CD14-positive monocyte (primary cell): Measurements from ENCODE around the gene ZSWIM1. TPM values are rescaled to one million over a fixed set of nuclear protein-coding genes. Genes with fewer than 3 reads are reported as not detected.

Experiments used
- DNase-seq, 3 donors: peaks; one replicate each; pipeline ENCODE4 v3.0.0-alpha.2; 2011 to 2022
- H2AFZ ChIP-seq: 2 replicates; pipeline ENCODE4 v1.6.0; 2012; ENCODE audit warnings: mild to moderate bottlenecking, low read depth, low read length, inconsistent platforms; ENCODE audit not compliant: insufficient read depth, poor library complexity, severe bottlenecking
- H3K27ac ChIP-seq, 2 donors: 1 replicate in 1 of 2; 2 replicates in 1 of 2; pipeline ENCODE4 v1.5.1; 2012 to 2013; ENCODE audit warnings: low read length in 2 of 2, control low read depth in 1 of 2, inconsistent platforms in 1 of 2, low read depth in 1 of 2, mild to moderate bottlenecking in 1 of 2
- H3K27me3 ChIP-seq, 2 donors: one replicate each; pipeline versions ENCODE4 v1.6.0 to v1.6.1; 2011 to 2013; ENCODE audit warnings: low read length in 2 of 2; ENCODE audit not compliant: control insufficient read depth in 2 of 2, insufficient read depth in 2 of 2
- H3K36me3 ChIP-seq, 2 donors: replicated peaks in 1 of 2; 1 replicate in 1 of 2; 2 replicates in 1 of 2; pipeline versions ENCODE4 v1.5.1 to v1.6.1; 2012 to 2013; ENCODE audit warnings: low read length in 2 of 2, control low read depth in 1 of 2, inconsistent platforms in 1 of 2, mild to moderate bottlenecking in 1 of 2; ENCODE audit not compliant: insufficient read depth in 2 of 2, control insufficient read depth in 1 of 2
- H3K4me1 ChIP-seq, 2 donors: 1 replicate in 1 of 2; 2 replicates in 1 of 2; pipeline versions ENCODE4 v1.5.1 to v1.6.1; 2012 to 2013; ENCODE audit warnings: low read length in 2 of 2, control low read depth in 1 of 2, inconsistent platforms in 1 of 2, mild to moderate bottlenecking in 1 of 2, moderate library complexity in 1 of 2; ENCODE audit not compliant: insufficient read depth in 2 of 2, control insufficient read depth in 1 of 2
- H3K4me2 ChIP-seq: replicated peaks from 2 replicates; pipeline ENCODE3; 2012; ENCODE audit warnings: low read length, moderate library complexity, mild to moderate bottlenecking; ENCODE audit not compliant: poor library complexity, severe bottlenecking; ENCODE audit errors: extremely low read depth
- H3K4me3 ChIP-seq, 3 experiments: fragments of 200-600 bp in 1 of 3; sonication (generic) in 1 of 3; replicated peaks in 1 of 3; 1 replicate in 2 of 3; 2 replicates in 1 of 3; pipeline ENCODE4 v1.5.1; 2011 to 2013; ENCODE audit warnings: low read length in 3 of 3, mild to moderate bottlenecking in 3 of 3, control low read depth in 2 of 3, low read depth in 2 of 3, inconsistent platforms in 1 of 3, moderate library complexity in 1 of 3
- H3K79me2 ChIP-seq: 2 replicates; pipeline ENCODE4 v1.6.0; 2012; ENCODE audit warnings: mild to moderate bottlenecking, control low read depth, inconsistent platforms, low read length, moderate library complexity; ENCODE audit not compliant: insufficient read depth
- H3K9ac ChIP-seq: 2 replicates; pipeline ENCODE4 v1.6.0; 2017; ENCODE audit warnings: low read length, mild to moderate bottlenecking; ENCODE audit not compliant: insufficient read depth, poor library complexity, severe bottlenecking
- H3K9me3 ChIP-seq, 2 donors: replicated peaks in 1 of 2; 1 replicate in 1 of 2; 2 replicates in 1 of 2; pipeline versions ENCODE4 v1.5.1 to v1.6.1; 2012 to 2013; ENCODE audit warnings: low read length in 2 of 2, control low read depth in 1 of 2; ENCODE audit not compliant: control insufficient read depth in 1 of 2, insufficient read depth in 1 of 2
- H4K20me1 ChIP-seq: 2 replicates; pipeline ENCODE4 v1.6.0; 2012; ENCODE audit warnings: mild to moderate bottlenecking, low read length, control low read depth, moderate library complexity; ENCODE audit not compliant: insufficient read depth
- H3K27ac Mint-ChIP-seq, 7 donors: one replicate each; pipeline ENCODE4 v1.8.0; 2020; ENCODE audit warnings: mild to moderate bottlenecking in 7 of 7, mixed read lengths in 7 of 7, moderate library complexity in 6 of 7, inconsistent platforms in 2 of 7
- H3K27me3 Mint-ChIP-seq, 3 donors: one replicate each; pipeline ENCODE4 v1.8.0; 2021 to 2022; ENCODE audit warnings: low read depth in 3 of 3, mild to moderate bottlenecking in 3 of 3, mixed read lengths in 3 of 3, moderate library complexity in 3 of 3, inconsistent platforms in 1 of 3
- H3K36me3 Mint-ChIP-seq, 2 donors: one replicate each; pipeline ENCODE4 v1.8.0; 2020; ENCODE audit warnings: mixed read lengths in 2 of 2, inconsistent platforms in 1 of 2, mild to moderate bottlenecking in 1 of 2
- H3K4me1 Mint-ChIP-seq: one replicate; pipeline ENCODE4 v1.8.0; 2020; ENCODE audit warnings: mild to moderate bottlenecking, mixed read lengths
- H3K4me3 Mint-ChIP-seq, 2 donors: one replicate each; pipeline ENCODE4 v1.8.0; 2020; ENCODE audit warnings: mild to moderate bottlenecking in 2 of 2, mixed read lengths in 2 of 2, moderate library complexity in 1 of 2
- H3K9me3 Mint-ChIP-seq, 7 donors: one replicate each; pipeline ENCODE4 v1.8.0; 2020 to 2022; ENCODE audit warnings: mixed read lengths in 7 of 7, mild to moderate bottlenecking in 6 of 7, moderate library complexity in 6 of 7, inconsistent platforms in 2 of 7
- WGBS: methylation state at CpG from one replicate; pipeline ENCODE4 v1.1.5; 2013; ENCODE audit warnings: missing lambda C conversion rate; ENCODE audit not compliant: insufficient coverage; 5-methylcytosine and 5-hydroxymethylcytosine counted together
- intact Hi-C, 2 donors: fragments of 100-400 bp; cut with micrococcal nuclease; formaldehyde crosslinking; loops; one replicate each; pipeline versions ENCODE4 v1.15.0 to v1.15.1; 2023
- polyA plus RNA-seq, 3 donors: library from polyadenylated mRNA; depleted of rRNA in 1 of 3; unstranded in 2 of 3; stranded (reverse) in 1 of 3; fragments of 300-500 nt in 2 of 3; fragments of >200 nt in 1 of 3; fragmentation: Illumina TruSeq in 2 of 3; gene quantifications; 1 replicate in 2 of 3; 2 replicates in 1 of 3; pipeline ENCODE4 v1.2.3, GENCODE V29; 2012 to 2021
- TF ChIP-seq, protein P1 (sequence below): fragments of 200-600 bp; IDR thresholded peaks from one replicate; pipeline ENCODE4 v1.8.0; 2022; ENCODE audit warnings: antibody characterized with exemption, mild to moderate bottlenecking

Gene ZSWIM1
- polyA plus RNA-seq, 3 donors: 2.5 to 2.6 (median 2.5) TPM

DNA sequence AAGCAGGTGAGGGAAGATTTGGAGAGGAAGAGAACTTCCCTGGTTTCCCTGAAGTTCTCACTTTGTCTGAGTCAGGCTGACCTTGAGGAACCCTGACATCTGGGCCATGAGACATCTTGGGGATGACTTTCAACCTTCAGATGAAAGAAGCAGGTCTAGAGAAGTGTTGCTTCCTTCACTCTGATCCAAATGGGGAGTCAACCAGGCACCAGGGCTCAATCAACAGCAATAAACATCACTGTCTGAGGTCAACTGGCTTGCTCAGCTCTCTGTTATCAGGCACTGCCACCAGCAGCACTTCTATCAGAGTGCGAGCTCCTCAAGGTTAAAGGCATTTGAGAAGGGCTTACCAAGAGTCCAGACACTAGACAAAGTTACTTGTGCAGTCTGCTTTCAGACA lies 30.1 kb upstream of the ZSWIM1 start:
- peaks cover 3% of the 10 kb centered on the region in 2 donors for H3K4me1 ChIP-seq
- H3K27ac Mint-ChIP-seq: peak overlapping the region in 2 of 7 donors; percentile 46 to 69
- no peaks in the 10 kb centered on the region for H3K27me3 ChIP-seq
- intact Hi-C loops: no loop called here
- H2AFZ ChIP-seq: no peak overlapping the region
- H3K9ac ChIP-seq: peak overlapping the region; percentile 17
- peaks cover 57 to 89% of the 10 kb centered on the region in 2 donors for H3K36me3 Mint-ChIP-seq
- H3K9me3 Mint-ChIP-seq: no peaks in the 10 kb centered on the region
- peaks cover 0 to 2% (median 1%) of the 10 kb centered on the region in 3 donors for H3K27me3 Mint-ChIP-seq
- H3K4me3 Mint-ChIP-seq: no peak overlapping the region
- H4K20me1 ChIP-seq: peaks cover 26% of the 10 kb centered on the region
- no peaks in the 10 kb centered on the region for H3K9me3 ChIP-seq
- WGBS: no CpG with 5 or more reads among the region's 1 CpG
- no peak for DNase-seq
- TF ChIP-seq, protein P1, sequence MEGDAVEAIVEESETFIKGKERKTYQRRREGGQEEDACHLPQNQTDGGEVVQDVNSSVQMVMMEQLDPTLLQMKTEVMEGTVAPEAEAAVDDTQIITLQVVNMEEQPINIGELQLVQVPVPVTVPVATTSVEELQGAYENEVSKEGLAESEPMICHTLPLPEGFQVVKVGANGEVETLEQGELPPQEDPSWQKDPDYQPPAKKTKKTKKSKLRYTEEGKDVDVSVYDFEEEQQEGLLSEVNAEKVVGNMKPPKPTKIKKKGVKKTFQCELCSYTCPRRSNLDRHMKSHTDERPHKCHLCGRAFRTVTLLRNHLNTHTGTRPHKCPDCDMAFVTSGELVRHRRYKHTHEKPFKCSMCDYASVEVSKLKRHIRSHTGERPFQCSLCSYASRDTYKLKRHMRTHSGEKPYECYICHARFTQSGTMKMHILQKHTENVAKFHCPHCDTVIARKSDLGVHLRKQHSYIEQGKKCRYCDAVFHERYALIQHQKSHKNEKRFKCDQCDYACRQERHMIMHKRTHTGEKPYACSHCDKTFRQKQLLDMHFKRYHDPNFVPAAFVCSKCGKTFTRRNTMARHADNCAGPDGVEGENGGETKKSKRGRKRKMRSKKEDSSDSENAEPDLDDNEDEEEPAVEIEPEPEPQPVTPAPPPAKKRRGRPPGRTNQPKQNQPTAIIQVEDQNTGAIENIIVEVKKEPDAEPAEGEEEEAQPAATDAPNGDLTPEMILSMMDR: no peak
- H3K4me1 Mint-ChIP-seq: peaks cover 9% of the 10 kb centered on the region
- peaks cover 60 to 83% of the 10 kb centered on the region in 2 donors for H3K36me3 ChIP-seq
- peaks cover 34% of the 10 kb centered on the region for H3K79me2 ChIP-seq
- no peak overlapping the region for H3K4me2 ChIP-seq
- H3K27ac ChIP-seq: no peak overlapping the region
- H3K4me3 ChIP-seq: no peak overlapping the region

- no peak for DNase-seq
- Histone ChIP-seq H3K4me2 (no peak overlapping the region), H3K27me3 (no peaks in the 10 kb centered on the region), H3K4me1 (peaks cover 8 to 9% of the 10 kb centered on the region in 2 donors), H3K4me3 (no peak overlapping the region), H3K27ac (no peak overlapping the region), H2AFZ (no peak overlapping the region), H3K9ac (no peak overlapping the region), H3K79me2 (peaks cover 39% of the 10 kb centered on the region), H3K36me3 (peaks cover 55 to 77% of the 10 kb centered on the region in 2 donors), H3K9me3 (no peaks in the 10 kb centered on the region), H4K20me1 (peaks cover 25% of the 10 kb centered on the region)
- intact Hi-C loops: no loop called here
- peak overlapping the region in 2 of 7 donors; percentile 10 to 65 for H3K27ac Mint-ChIP-seq
- no peak overlapping the region for H3K4me3 Mint-ChIP-seq
- peaks cover 51 to 83% of the 10 kb centered on the region in 2 donors for H3K36me3 Mint-ChIP-seq
- H3K9me3 Mint-ChIP-seq: no peaks in the 10 kb centered on the region
- TF ChIP-seq, protein P1: no peak
- peaks cover 0 to 2% (median 1%) of the 10 kb centered on the region in 3 donors for H3K27me3 Mint-ChIP-seq
- H3K4me1 Mint-ChIP-seq: peaks cover 15% of the 10 kb centered on the region
Measured at GRCh38 chr20:45851501-45851900, 29.5 kb upstream of the ZSWIM1 start.
